SK-N-SH treated with all-trans-retinoic acid at 6 μM for 48 hours (cell line): ENCODE results near the gene PRR33.

Experiments
- ATAC-seq: fragments of 200-7000 bp; cut with Tn5 transposase; 3 replicates; pipeline ENCODE4 v1.9.1; 2020; ENCODE audit warnings: mild to moderate bottlenecking, moderate library complexity
- ARNTL ChIP-seq: fragments of 450-650 bp; formaldehyde crosslinking; IDR thresholded peaks from 2 replicates; pipeline ENCODE4 v1.5.0; 2020; ENCODE audit warnings: low read depth, mild to moderate bottlenecking, moderate library complexity, borderline replicate concordance
- BACH2 ChIP-seq: fragments of 250-450 bp; sonication (Bioruptor Pico); IDR thresholded peaks from 2 replicates; pipeline ENCODE4 v1.9.0; 2021; ENCODE audit warnings: mild to moderate bottlenecking, borderline replicate concordance
- CSDC2 ChIP-seq: fragments of 250-450 bp; sonication (Bioruptor Pico); IDR thresholded peaks from 2 replicates; pipeline ENCODE4 v1.5.0; 2020; ENCODE audit warnings: mild to moderate bottlenecking, moderate library complexity
- ESRRG ChIP-seq: fragments of 250-450 bp; sonication (Bioruptor Pico); IDR thresholded peaks from 2 replicates; pipeline ENCODE4 v1.6.1; 2021; ENCODE audit warnings: mild to moderate bottlenecking
- GLIS3 ChIP-seq: fragments of 250-450 bp; sonication (Bioruptor Pico); IDR thresholded peaks from 2 replicates; pipeline ENCODE4 v1.5.0; 2020; ENCODE audit warnings: mild to moderate bottlenecking, moderate library complexity
- ISL1 ChIP-seq: fragments of 250-450 bp; sonication (Bioruptor Pico); IDR thresholded peaks from 2 replicates; pipeline ENCODE4 v2.1.2; 2022; ENCODE audit warnings: mild to moderate bottlenecking, moderate library complexity
- OSR1 ChIP-seq: fragments of 250-450 bp; sonication (Bioruptor Pico); IDR thresholded peaks from 2 replicates; pipeline ENCODE4 v1.8.0; 2022; ENCODE audit warnings: moderate library complexity, mild to moderate bottlenecking, inconsistent platforms
- RARB ChIP-seq: fragments of 250-450 bp; sonication (Bioruptor Pico); IDR thresholded peaks from 2 replicates; pipeline ENCODE4 v1.8.0; 2021; ENCODE audit warnings: mild to moderate bottlenecking, moderate library complexity
- SNAI2 ChIP-seq: fragments of 250-450 bp; sonication (Bioruptor Pico); IDR thresholded peaks from 2 replicates; pipeline ENCODE4 v1.5.0; 2020; ENCODE audit warnings: mild to moderate bottlenecking, moderate library complexity
- TCF4 ChIP-seq: fragments of 250-450 bp; sonication (Bioruptor Pico); IDR thresholded peaks from 2 replicates; pipeline ENCODE4 v1.8.0; 2021; ENCODE audit warnings: mild to moderate bottlenecking, moderate library complexity, borderline replicate concordance
- TSHZ2 ChIP-seq: fragments of 250-450 bp; sonication (Bioruptor Pico); IDR thresholded peaks from 2 replicates; pipeline ENCODE4 v1.5.0; 2020; ENCODE audit warnings: mild to moderate bottlenecking, moderate library complexity
- ZC3H10 ChIP-seq: fragments of 250-450 bp; sonication (Bioruptor Pico); IDR thresholded peaks from 2 replicates; pipeline ENCODE4 v1.5.1; 2021; ENCODE audit warnings: mild to moderate bottlenecking, moderate library complexity
- ZFP3 ChIP-seq: fragments of 250-450 bp; sonication (Bioruptor Pico); IDR thresholded peaks from 2 replicates; pipeline ENCODE4 v1.5.0; 2020; ENCODE audit warnings: mild to moderate bottlenecking, moderate library complexity
- ZFP30 ChIP-seq: fragments of 450-650 bp; formaldehyde crosslinking; IDR thresholded peaks from 2 replicates; pipeline ENCODE4 v1.5.0; 2022; ENCODE audit warnings: mild to moderate bottlenecking, moderate library complexity
- ZNF565 ChIP-seq: fragments of 450-650 bp; formaldehyde crosslinking; conservative IDR thresholded peaks from 2 replicates; pipeline ENCODE4 v1.5.0; 2020; ENCODE audit warnings: low read depth, mild to moderate bottlenecking, moderate library complexity
- ZNF70 ChIP-seq: fragments of 450-650 bp; formaldehyde crosslinking; IDR thresholded peaks from 2 replicates; pipeline ENCODE4 v1.5.0; 2020; ENCODE audit warnings: mild to moderate bottlenecking, moderate library complexity
- ZNF8 ChIP-seq: fragments of 450-650 bp; formaldehyde crosslinking; IDR thresholded peaks from 2 replicates; pipeline ENCODE4 v1.5.0; 2020; ENCODE audit warnings: mild to moderate bottlenecking, moderate library complexity
- TF ChIP-seq, protein P1 (sequence below): fragments of 250-450 bp; sonication (Bioruptor Pico); IDR thresholded peaks from 2 replicates; pipeline ENCODE4 v1.8.0; 2020; ENCODE audit warnings: mild to moderate bottlenecking, moderate library complexity, borderline replicate concordance
- TF ChIP-seq, protein P2 (sequence below): fragments of 250-450 bp; sonication (Bioruptor Pico); IDR thresholded peaks from 2 replicates; pipeline ENCODE4 v1.5.1; 2021; ENCODE audit warnings: mild to moderate bottlenecking, moderate library complexity
- TF ChIP-seq, protein P3 (sequence below): fragments of 250-450 bp; sonication (Bioruptor Pico); IDR thresholded peaks from 2 replicates; pipeline ENCODE4 v1.8.0; 2021; ENCODE audit warnings: low read depth, mild to moderate bottlenecking, moderate library complexity, borderline replicate concordance

Gene PRR33

DNA sequence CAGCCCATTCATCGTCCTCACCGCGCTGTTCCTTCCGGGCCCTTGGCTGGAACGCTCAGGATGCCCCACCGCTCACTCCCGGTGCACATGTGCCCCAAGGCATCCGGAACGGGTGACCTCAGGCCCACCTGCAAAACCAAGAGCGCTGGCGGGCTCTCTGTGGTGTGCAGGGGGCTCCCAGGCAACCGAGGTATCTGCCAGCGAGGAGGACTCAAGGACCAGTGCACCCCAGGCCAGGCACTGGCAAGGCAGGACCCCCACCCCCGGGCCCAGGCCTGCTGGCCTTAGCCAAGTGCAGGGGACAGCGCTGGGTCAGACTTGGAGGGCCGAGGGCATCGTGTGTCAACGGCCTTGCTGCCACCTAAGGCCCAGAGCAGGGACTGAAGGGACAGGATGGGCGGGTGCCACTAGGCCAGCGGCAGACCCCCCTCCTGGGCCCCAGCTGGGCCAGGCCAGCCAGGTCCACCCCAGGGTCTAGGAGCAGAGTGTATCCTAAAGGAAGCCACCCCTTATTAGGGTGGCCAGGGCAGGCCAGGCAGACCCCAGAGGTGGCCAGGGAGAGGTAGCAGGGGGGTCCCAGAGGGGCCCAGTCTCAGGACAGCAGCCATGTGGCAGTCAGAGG, 36.3 kb upstream of the PRR33 start:
- ATAC-seq, result no peak
- TF ChIP-seq ZNF8 (no peak), ZC3H10 (CRISPR knock-in tag) (no peak), CSDC2 (CRISPR knock-in tag) (no peak), RARB (no peak), ARNTL (CRISPR knock-in tag) (no peak), SNAI2 (CRISPR knock-in tag) (no peak), ISL1 (CRISPR knock-in tag) (no peak), GLIS3 (CRISPR knock-in tag) (no peak), OSR1 (no peak)
- TF ChIP-seq, protein P1, sequence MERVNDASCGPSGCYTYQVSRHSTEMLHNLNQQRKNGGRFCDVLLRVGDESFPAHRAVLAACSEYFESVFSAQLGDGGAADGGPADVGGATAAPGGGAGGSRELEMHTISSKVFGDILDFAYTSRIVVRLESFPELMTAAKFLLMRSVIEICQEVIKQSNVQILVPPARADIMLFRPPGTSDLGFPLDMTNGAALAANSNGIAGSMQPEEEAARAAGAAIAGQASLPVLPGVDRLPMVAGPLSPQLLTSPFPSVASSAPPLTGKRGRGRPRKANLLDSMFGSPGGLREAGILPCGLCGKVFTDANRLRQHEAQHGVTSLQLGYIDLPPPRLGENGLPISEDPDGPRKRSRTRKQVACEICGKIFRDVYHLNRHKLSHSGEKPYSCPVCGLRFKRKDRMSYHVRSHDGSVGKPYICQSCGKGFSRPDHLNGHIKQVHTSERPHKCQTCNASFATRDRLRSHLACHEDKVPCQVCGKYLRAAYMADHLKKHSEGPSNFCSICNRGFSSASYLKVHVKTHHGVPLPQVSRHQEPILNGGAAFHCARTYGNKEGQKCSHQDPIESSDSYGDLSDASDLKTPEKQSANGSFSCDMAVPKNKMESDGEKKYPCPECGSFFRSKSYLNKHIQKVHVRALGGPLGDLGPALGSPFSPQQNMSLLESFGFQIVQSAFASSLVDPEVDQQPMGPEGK (CRISPR knock-in tag), result no peak

DNA sequence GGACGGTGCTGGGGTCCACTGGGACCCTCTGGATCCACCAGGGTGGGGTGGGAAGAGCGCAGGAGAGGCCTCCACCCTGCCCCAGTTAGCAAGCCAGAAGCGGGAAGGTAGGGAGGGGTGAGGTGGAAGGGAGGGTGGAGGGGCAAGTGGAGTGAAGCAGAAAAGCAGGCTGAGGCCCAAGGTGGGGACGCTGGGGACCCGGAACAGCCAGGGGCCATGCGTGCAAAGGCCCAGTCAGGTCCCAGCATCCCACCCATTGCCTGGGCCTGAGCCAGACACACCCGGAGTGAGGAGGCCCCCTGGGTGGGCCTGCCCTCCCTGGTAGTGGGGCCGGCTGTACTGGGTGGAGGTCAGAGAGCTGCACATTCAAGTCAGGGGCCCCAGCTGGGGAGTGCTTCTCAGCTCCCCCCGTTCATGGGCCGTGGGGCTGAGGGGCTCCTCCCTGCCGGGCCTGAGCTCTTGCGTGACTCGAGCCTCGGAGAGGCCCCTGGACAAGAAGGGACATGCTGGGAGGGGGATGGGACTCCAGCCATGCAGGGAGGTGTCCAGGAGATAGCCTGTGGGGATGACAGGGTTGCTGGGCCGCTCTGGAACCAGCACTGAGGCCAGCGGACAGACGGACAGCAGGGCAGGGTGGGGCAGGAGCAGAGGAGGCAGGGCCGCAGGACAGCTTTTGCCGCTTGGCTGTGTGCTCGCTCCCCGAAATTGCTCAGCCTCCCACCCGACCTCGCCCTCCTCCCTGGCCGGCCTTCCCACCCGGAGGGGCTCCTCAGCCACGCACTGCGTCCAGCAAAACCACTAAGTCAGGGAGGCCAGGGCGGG, 35.5 kb upstream of the PRR33 start:
- no peak for ATAC-seq
- TF ChIP-seq BACH2 (CRISPR knock-in tag) (no peak), ZC3H10 (CRISPR knock-in tag) (no peak)
- TF ChIP-seq, all 23 proteins: peak for 0

DNA sequence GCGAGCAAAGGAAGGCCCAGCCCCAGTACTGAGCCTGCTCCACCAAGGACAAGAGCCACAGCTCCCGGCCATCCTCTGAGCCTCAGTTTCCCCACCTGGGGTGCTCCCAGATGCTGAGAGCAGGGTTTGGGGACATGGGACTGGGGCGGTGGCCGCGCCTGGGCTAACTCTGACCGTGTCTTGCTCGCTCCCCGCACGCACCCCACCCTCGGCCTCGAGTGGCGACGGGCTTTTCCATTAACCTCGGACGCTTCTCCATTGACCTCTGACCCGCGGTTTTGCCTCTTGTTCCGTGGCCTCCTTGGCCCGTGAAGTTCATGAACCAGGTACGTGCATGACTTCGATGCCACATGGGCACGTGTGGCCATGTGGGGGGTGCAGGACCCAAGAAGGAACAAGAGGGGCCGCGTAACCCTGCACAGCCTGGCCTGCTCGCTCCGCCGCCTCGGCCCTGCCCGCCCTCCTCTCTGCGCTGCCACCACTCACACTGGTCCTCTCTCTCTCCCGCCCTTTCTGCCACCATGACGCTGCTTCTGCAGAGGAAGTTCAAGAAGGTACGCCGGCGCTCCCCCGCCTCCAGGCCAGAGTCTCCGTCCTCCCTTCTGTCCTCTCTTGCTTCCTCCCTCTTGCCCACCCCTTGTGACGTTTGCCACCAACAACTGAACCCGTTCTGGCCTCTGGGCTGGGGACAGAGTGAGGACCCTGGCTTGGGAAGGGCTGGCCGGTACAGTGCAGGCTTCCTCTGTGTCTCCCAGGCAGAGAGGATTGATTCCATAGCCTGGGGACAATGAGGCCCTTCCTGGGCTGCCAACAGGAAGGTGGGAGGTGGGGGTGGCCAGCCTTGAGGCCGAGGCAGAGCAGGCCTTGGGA, 34.7 kb upstream of the PRR33 start:
- TF ChIP-seq, protein P2, sequence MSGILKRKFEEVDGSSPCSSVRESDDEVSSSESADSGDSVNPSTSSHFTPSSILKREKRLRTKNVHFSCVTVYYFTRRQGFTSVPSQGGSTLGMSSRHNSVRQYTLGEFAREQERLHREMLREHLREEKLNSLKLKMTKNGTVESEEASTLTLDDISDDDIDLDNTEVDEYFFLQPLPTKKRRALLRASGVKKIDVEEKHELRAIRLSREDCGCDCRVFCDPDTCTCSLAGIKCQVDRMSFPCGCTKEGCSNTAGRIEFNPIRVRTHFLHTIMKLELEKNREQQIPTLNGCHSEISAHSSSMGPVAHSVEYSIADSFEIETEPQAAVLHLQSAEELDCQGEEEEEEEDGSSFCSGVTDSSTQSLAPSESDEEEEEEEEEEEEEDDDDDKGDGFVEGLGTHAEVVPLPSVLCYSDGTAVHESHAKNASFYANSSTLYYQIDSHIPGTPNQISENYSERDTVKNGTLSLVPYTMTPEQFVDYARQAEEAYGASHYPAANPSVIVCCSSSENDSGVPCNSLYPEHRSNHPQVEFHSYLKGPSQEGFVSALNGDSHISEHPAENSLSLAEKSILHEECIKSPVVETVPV (CRISPR knock-in tag), result no peak
- TF ChIP-seq ZNF70 (CRISPR knock-in tag) (no peak), BACH2 (CRISPR knock-in tag) (no peak), ZNF565 (CRISPR knock-in tag) (no peak), ARNTL (CRISPR knock-in tag) (no peak)
- no peak for ATAC-seq

- TF ChIP-seq OSR1, result no peak
- TF ChIP-seq ZNF565 (CRISPR knock-in tag), result no peak
- TF ChIP-seq ESRRG, result no peak
- no peak for TF ChIP-seq ZFP3
- no peak for TF ChIP-seq TCF4
- no peak for TF ChIP-seq ISL1 (CRISPR knock-in tag)
- TF ChIP-seq, protein P2 (CRISPR knock-in tag), result no peak
- no peak for TF ChIP-seq ZNF8
- no peak for TF ChIP-seq SNAI2 (CRISPR knock-in tag)
- no peak for TF ChIP-seq CSDC2 (CRISPR knock-in tag)
- TF ChIP-seq, protein P3, sequence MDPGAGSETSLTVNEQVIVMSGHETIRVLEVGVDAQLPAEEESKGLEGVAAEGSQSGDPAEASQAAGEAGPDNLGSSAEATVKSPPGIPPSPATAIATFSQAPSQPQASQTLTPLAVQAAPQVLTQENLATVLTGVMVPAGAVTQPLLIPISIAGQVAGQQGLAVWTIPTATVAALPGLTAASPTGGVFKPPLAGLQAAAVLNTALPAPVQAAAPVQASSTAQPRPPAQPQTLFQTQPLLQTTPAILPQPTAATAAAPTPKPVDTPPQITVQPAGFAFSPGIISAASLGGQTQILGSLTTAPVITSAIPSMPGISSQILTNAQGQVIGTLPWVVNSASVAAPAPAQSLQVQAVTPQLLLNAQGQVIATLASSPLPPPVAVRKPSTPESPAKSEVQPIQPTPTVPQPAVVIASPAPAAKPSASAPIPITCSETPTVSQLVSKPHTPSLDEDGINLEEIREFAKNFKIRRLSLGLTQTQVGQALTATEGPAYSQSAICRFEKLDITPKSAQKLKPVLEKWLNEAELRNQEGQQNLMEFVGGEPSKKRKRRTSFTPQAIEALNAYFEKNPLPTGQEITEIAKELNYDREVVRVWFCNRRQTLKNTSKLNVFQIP (CRISPR knock-in tag), result no peak
- no peak for TF ChIP-seq ZFP30 (CRISPR knock-in tag)
- no peak for TF ChIP-seq TSHZ2 (CRISPR knock-in tag)
- TF ChIP-seq, protein P1 (CRISPR knock-in tag), result no peak
- TF ChIP-seq RARB, result no peak
- TF ChIP-seq, all 23 proteins: peak for 0
- no peak for ATAC-seq
Observed at GRCh38 chr11:1925373-1926155, 33.9 kb upstream of the PRR33 start.
